ENCODE results near the gene CHST8. TPM values are rescaled to one million over a fixed set of nuclear protein-coding genes. Genes with fewer than 3 reads are reported as not detected.

The CHST8 gene
- total and polyA plus RNA-seq, 9 donors: 0.48 to 2.5 (median 1.0) TPM; not detected in 1

GRCh38 chr19:33770107-33770506, 148.4 kb downstream of the CHST8 start:
- intact Hi-C loops (cut with DNase I): loop anchor here (5.0 to 10.0 kb wide), 9 partner anchors 327 to 533 kb away; no protein-coding TSS in a partner anchor

GRCh38 chr19:33771384-33772101, 149.8 kb downstream of the CHST8 start:
- H3K36me3 ChIP-seq: no peaks in the 10 kb centered on the region
- DNase-seq: peak; percentile 63 to 81 (median 78)
- no peaks in the 10 kb centered on the region for H3K27me3 ChIP-seq
- TF ChIP-seq POLR2A (IDR thresholded peaks at IDR 0.05): no peak
- peak; percentile 53 to 74 (median 60) for TF ChIP-seq CTCF (IDR thresholded peaks at IDR 0.05)
- TF ChIP-seq EP300 (IDR thresholded peaks at IDR 0.05): no peak
- no peak overlapping the region for H3K27ac ChIP-seq
- H3K9me3 ChIP-seq: no peaks in the 10 kb centered on the region
- no peaks in the 10 kb centered on the region for H3K4me1 ChIP-seq (ENCODE audit: insufficient read depth)
- intact Hi-C loops (cut with DNase I): loop anchor here (5.0 to 10.0 kb wide), 9 partner anchors 326 to 534 kb away; no protein-coding TSS in a partner anchor
- no peak overlapping the region for H3K4me3 ChIP-seq
- WGBS, 3 donors: 15 to 32% (median 30%) methylated on average over 10 to 19 of the region's 19 CpGs

More at GRCh38 chr19:33770107-33770506, 148.4 kb downstream of the CHST8 start:
- no peaks in the 10 kb centered on the region for H3K36me3 ChIP-seq
- H3K27me3 ChIP-seq: no peaks in the 10 kb centered on the region
- 72 to 81% (median 76%) methylated on average over 8 of the region's 8 CpGs for WGBS, 3 donors
- DNase-seq: no peak
- H3K4me1 ChIP-seq (ENCODE audit: insufficient read depth): no peaks in the 10 kb centered on the region
- no peak for TF ChIP-seq EP300 (IDR thresholded peaks at IDR 0.05)
- TF ChIP-seq POLR2A (IDR thresholded peaks at IDR 0.05): no peak
- TF ChIP-seq CTCF (IDR thresholded peaks at IDR 0.05): no peak
- H3K4me3 ChIP-seq: no peak overlapping the region
- no peaks in the 10 kb centered on the region for H3K9me3 ChIP-seq
- no peak overlapping the region for H3K27ac ChIP-seq

- 94% methylated on average over 72 of the region's 72 CpGs for WGBS, 3 donors
- intact Hi-C loops (cut with DNase I): loop anchor here (5.0 to 10.0 kb wide), 9 partner anchors 325 to 535 kb away; no protein-coding TSS in a partner anchor
- Histone ChIP-seq H3K9me3 (no peaks in the 10 kb centered on the region), H3K4me3 (no peak overlapping the region), H3K27ac (no peak overlapping the region), H3K36me3 (no peaks in the 10 kb centered on the region), H3K27me3 (no peaks in the 10 kb centered on the region), H3K4me1 (ENCODE audit: insufficient read depth) (no peaks in the 10 kb centered on the region)
- TF ChIP-seq EP300 (IDR thresholded peaks at IDR 0.05): no peak
- TF ChIP-seq POLR2A (IDR thresholded peaks at IDR 0.05): no peak
- no peak for TF ChIP-seq CTCF (IDR thresholded peaks at IDR 0.05)
- DNase-seq: no peak
Observed at GRCh38 chr19:33772102-33772857, 150.5 kb downstream of the CHST8 start.

GRCh38 chr19:33772858-33773180, 151.1 kb downstream of the CHST8 start:
- intact Hi-C loops (cut with DNase I): loop anchor here (5.0 to 10.0 kb wide), 9 partner anchors 324 to 536 kb away; no protein-coding TSS in a partner anchor
- no peak overlapping the region for H3K27ac ChIP-seq
- no peaks in the 10 kb centered on the region for H3K36me3 ChIP-seq
- WGBS, 3 donors: 94 to 96% (median 96%) methylated on average over 23 of the region's 23 CpGs
- no peak overlapping the region for H3K4me3 ChIP-seq
- H3K9me3 ChIP-seq: no peaks in the 10 kb centered on the region
- DNase-seq: no peak
- no peaks in the 10 kb centered on the region for H3K27me3 ChIP-seq
- TF ChIP-seq EP300 (IDR thresholded peaks at IDR 0.05) (no peak), CTCF (IDR thresholded peaks at IDR 0.05) (no peak), POLR2A (IDR thresholded peaks at IDR 0.05) (no peak)
- no peaks in the 10 kb centered on the region for H3K4me1 ChIP-seq (ENCODE audit: insufficient read depth)
